Measurements from ENCODE around the gene BAIAP2L1.
A peak's percentile ranks its signal among the peaks of the same experiment; 100 is the strongest.

BAIAP2L1 gene

DNA sequence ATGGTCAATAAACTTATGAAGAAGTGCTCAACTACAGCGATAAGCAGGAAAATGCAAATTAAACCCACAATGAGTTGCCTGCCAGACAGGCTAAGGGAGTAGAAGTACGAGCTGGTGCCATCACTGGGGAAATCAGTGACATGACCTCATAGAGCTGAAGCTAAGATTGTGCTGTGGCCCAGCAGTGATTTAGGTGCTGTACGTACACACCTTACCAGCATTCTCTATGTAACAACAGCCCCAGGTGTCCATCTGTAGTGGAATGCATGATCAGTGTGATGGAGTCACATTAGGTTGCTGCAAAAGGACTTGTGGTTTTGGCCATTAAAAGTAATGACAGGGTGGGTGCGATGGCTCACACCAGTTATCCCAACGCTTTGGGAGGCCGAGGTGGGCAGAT is 143.2 kb downstream of the BAIAP2L1 start:
- DNase-seq = no peak

GRCh38 chr7:98256431-98256830 is 144.5 kb downstream of the BAIAP2L1 start:
- no peak for DNase-seq

DNA sequence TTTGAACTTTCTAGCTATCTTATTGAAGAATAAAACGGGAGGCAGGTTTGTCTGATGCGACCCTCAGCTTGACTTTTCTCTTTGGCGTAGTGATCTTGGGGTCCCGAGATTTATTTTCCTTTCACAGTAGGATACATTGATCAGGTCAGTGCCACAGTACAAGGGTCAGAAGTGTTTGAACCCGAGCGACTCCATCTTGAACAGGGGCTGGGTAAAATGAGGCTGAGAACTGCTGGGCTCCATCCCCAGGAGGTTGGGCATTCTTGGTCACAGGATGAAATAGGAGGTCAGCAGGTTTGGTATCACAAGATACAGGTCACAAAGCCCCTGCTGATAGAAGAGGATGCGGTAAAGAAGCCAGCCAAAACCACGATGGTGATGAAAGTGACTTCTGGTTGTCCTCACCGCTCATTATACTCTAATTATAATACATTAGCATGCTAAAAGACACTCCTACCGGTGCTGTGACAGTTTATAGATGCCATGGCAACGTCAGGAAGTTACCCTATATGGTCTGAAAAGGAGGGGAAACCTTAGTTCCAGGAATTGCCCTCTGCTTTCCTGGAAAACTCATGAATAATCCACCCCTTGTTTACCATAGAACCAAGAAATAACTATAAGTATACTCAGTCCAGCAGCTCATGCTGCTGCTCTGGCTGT is 145.8 kb downstream of the BAIAP2L1 start:
- peak; percentile 26 for DNase-seq

- no peak for DNase-seq
These were observed 146.4 kb downstream of the BAIAP2L1 start for GRCh38 chr7:98254516-98254915.

GRCh38 chr7:98252425-98253054 is 148.3 kb downstream of the BAIAP2L1 start:
- no peak for DNase-seq

DNA sequence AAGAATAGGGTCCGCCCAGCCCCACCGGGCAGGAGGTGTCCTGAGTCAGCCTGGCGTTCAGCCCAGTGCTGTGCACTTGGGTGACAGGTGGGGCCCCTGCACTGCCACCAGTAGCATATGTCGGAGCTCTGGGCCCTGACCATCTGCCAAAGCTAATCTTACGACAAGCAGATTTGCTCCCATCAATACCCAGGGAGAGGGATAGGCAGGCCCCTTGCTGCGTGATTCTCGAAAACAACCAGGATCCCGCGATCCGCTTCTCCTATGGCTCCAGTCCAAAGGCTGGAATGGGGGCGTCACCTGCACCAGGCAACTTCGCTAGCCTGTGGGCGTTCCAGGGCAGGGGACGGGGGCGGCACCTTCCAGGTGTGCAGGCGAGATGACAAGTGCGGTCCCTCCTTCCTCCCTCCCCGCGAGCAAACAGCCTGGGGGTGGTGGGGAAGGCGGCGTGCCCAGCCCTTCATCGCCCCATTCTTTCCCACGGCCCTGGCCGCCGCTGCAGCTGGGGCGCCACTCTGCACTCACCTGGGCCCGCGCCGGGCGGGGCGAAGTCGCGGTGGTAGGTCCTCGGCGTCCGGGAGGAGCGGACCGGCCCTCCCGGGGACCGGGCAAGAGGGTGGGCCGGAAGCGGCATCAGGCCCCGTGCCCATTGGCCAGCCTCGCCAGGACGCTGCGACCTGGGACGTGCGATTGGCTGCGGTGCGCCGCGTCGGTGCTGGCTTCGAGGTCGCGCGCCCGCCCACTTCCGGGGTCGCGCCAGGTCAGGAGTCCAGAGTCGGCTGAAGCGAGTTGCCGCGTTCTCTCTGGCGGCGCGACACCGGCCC is 149.1 kb downstream of the BAIAP2L1 start, which contains the start of gene TECPR1:
Gene TECPR1, minus strand, starts transcription at position 632 of the 824 bp plus-strand sequence. CDS start 6,086 bp downstream, outside the sequence.
- DNase-seq = peak; percentile 91

DNA sequence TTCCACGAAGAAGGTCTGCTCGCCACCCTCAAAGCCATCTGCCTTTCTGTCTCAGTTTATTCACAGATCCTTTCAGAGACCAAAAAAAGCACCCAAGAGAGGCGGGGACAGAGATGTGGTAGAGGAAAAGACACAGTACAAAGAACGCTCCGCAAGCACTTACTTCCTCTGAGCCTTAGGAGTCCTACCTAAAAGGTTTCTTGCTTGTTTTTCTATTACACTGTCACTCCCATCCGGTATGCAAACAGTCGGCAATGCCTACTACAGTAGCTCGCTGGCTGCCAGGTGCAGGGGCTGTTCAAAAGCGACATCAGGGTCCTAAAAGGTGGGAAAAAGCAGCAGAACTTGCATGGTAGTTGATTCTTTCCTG is 149.7 kb downstream of the BAIAP2L1 start:
- DNase-seq = no peak

DNA sequence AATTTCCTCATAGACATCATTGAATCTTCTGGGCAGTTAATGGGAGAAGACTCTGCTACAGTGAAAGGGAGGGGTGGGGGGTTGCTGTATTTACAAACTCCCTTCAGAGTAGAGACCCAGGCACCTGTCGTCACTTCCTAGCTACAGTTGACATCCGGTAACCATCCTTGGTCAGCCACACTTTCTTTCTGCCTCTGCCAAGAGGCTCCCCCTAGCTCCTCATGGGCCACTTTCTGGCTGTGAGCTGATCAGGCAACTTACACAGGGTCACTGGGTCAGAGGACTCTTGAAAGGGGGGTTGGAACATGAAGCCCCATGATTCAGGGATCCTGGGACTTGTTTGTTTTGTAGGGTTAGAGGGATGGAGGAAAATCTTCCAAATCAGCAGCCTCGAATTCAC is 150.1 kb downstream of the BAIAP2L1 start:
- DNase-seq = peak; percentile 62

- no peak for DNase-seq
These were observed 151.8 kb downstream of the BAIAP2L1 start for GRCh38 chr7:98249106-98249505.

- DNase-seq = no peak
These were observed 152.7 kb downstream of the BAIAP2L1 start for GRCh38 chr7:98248156-98248555.

DNA sequence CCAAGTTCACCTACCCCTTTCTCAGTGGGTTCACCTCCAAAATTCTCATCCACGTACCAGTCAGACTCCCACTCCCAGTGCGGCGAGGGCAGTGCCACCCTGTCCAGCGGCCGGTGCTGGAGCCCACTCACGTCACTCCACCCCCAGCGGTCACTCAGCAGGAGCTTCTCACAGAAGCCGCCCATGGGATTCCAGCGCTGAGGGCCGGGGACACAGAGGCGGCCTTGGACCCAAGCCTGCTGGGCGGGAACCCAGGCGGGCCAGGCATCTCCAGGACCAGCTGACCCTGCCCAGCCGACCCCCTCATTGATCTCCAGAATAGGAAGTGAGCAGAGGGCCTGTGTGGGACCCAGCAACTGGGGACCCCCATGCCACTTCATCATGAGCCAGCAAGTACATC is 156.0 kb downstream of the BAIAP2L1 start:
- no peak for DNase-seq

GRCh38 chr7:98242934-98243333 is 158.0 kb downstream of the BAIAP2L1 start:
- DNase-seq = no peak

- DNase-seq = no peak
These were observed 158.5 kb downstream of the BAIAP2L1 start for GRCh38 chr7:98242342-98242741.

GRCh38 chr7:98241674-98242241 is 159.1 kb downstream of the BAIAP2L1 start:
- no peak for DNase-seq

Measured in stimulated activated CD8-positive, alpha-beta memory T cell treated with anti-CD3 and anti-CD28 coated beads, Interleukin-4, amount 100 ng/mL, for 48 hours (primary cell).